NOMO-1 (cell line): ENCODE results near the gene PITPNM3.
"Not testable (repeated sequence)": the region's sequence is repeated elsewhere in the genome, so short reads cannot be mapped to it uniquely, and the experiment has no call there.

Experiments
- DNase-seq, 2 experiments: peaks; one replicate each; lab custom pipeline; 2025; ENCODE audit not compliant: unreplicated experiment in 2 of 2; lab: John Stamatoyannopoulos, UW

PITPNM3 gene

DNA sequence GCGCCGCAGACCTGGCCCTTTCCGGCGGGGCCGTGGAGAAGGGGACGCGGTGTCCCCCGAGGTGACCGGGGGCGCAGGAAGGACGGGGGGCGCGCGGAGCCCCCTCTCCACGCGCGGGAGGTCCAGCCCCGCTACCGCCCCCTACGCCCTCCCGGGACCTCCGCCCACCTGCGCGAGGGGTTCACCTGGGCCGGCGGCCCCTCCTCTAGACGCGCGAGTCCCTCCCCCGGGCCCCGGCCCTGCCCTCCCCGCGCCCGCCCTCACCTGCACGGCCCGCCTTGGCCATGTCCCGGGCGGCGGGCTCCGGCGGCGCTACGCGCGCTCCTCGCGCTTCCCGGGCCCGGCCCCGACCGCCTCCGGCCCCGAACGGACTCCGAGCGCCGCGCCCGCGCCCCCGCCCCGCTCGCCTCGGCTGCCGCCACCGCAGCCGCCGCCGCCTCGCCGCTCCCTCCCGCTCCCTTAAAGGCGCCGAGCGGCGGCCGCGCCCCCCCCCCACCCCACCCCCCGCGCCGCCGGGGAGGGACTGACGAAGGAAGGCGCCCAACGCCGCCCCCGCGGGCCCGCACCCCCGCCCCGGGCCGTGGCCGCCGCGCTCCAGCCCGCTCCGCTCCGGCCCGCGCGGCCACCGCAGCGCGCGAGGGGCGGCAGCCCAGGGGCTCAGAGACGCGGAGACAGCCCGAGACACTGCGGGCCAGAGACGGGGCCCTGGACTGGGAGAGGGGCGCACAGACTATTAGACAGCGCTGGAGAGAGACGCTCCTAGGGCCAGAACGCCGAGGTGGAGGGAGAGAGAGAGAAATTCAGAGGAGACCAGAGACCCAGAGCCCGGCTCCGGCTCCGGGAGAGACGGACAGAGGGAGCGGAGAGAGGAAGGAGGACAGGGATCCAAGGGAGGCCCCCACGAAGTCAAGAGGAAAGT, at the start of gene PITPNM3:
PITPNM3 (minus strand) TSS at position 435 of the 919 bp plus-strand sequence; CDS start at position 286, 149 bp downstream.
- DNase-seq = no peak

DNA sequence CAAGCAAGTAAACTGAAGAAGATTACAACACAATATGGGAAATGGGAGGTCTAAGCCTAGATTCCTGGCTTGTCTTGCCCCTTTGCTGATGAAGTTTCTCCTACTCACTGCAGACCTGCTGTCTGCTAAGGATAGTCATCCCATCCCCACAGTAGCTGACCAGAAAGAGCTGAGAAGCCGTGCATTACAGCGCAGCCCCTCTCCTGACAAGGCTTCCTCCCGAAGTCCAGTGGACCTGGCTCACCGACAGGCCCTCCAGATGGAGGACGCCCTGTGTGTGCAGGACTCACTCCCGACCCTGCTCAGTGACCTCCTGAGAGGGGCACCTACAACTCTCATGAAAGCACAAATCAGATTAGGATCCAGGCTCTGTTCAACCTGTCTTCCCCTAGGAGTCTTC, 48.8 kb upstream of the PITPNM3 start:
- DNase-seq = no peak

DNA sequence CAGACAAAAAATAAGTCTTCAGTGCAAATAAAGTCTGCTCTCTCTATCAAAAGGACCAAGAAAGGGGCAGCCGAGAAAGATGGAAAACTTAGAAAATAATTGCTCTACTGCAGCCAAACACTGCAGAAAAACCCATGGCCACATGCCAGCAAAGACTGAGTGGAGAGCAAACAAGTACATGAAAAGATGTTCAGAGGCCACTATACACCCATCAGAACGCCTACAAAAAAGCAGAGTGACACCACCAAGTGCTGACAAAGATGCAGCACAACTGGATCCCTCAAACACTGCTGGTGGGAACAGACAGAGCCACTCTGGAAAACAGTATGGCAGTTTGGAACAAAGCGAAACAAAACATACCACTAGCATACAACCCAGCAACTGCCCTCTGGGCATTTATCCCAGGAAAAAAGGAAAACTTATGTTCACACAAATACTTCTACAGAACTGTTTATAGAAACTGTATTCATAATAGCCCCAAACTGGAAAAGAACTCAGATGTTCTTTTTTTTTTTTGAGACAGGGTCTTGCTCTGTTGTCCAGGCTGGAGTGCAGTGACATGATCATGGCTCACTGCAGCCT, 47.5 kb upstream of the PITPNM3 start:
- DNase-seq = no peak

DNA sequence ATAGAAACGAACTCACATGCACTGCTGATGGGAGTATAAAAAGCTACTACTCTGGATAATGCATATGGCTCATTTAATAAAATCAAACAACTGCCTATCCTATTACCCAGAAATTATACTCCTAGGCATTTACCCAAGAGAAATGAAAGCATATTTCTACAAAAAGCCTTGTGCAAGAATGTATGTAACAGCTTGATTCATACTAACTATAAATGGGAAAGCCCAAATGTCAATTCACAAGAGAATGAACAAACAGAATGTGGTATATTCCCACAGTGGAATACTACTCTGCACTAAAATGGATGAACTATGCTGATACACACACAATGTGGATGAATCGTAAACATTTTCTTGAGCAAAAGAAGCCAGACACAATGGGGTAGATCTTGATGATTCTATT, 45.8 kb upstream of the PITPNM3 start:
- no peak for DNase-seq

DNA sequence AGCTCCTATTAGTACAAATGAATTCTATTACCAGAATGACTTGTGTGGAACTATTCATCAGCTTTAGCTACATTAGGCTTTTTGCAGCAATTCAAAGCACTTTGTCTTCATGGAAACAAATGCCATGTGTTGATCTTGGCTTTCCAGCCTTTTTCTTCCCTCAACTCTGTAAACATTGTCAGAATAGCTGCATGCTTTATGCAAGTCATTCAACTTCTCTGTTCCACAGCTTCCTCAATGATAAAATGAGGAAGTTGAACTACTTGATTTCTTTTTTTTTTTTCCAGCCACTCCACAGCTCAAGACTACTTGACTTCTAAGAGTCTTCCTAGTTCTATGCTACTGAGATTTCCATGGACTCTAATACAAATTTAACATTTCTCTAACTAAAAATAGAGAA, 43.0 kb upstream of the PITPNM3 start:
- DNase-seq = peak; percentile 12 to 85

DNA sequence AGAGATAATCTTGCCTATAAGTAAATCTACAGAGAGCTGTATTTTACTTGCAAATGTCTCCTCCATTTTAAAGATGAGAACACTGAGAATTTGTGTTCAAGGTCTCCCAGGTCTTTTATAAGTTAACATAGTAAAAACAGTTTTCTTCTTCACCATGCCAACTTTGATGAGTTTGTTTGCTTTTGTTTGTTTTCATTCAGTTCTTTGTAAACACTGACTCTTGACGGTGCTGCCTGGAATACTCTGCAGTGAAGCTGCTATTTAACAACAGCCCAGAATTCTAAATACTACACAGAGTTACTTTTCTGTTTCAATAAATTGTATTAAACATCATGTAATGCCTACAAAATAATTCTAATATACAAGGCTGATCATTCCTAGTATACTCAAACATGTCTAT, 41.4 kb upstream of the PITPNM3 start:
- no peak for DNase-seq

DNA sequence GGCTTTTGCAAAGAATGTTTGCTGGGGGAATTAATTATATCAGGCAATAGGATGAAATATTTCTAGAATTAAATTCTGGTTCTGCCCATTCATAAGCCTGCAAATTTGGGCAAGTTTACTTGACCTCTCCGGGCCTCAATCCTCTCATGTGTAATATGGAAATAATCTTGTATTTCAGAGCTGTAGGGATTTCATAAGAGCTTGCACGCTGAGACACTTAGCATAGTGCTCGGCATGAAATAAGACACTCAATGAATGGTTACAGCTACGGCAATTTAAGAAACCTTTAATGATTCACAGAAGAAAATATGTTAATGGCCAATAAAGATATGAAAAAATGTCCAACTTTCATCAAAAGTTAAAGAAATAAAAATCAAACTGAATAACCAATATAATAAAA, 40.6 kb upstream of the PITPNM3 start:
- DNase-seq = no peak

DNA sequence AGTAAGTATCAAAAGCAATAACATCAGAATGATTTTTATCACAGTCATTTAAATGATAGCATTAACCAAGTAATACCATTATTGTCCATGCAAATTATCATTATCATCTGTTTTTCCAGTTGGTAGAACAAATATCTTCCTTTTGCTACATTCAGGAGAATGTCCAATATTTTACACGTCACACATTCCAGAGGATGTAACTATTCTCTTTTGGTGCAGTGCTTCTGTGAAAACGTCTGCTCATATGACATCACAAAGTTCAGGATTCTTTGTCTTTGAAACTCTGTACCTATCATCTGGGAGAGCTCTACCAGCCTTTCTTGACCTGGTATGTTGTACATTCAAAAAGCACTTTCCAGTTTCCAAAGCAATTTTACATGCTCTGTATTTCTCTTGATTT, 40.2 kb upstream of the PITPNM3 start:
- DNase-seq = no peak

DNA sequence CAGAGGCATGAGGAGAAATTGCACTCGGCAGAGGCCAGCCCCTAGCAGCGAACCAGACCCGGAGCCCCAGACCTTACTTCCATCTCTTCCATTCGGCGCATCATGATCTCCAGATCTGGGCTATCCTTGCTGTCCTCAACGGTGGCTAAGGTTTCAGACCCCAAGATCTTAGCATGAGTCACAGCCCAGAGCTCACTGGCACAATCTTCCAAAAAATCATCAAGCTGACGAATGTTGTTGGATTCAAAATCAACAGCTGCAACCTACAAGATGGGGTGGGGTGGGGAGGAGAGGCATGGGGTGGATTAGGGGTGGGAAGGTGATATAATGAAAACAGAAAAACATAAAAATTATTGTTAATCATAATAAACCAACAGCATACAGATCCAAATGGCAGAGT, 39.7 kb upstream of the PITPNM3 start:
- no peak for DNase-seq

DNA sequence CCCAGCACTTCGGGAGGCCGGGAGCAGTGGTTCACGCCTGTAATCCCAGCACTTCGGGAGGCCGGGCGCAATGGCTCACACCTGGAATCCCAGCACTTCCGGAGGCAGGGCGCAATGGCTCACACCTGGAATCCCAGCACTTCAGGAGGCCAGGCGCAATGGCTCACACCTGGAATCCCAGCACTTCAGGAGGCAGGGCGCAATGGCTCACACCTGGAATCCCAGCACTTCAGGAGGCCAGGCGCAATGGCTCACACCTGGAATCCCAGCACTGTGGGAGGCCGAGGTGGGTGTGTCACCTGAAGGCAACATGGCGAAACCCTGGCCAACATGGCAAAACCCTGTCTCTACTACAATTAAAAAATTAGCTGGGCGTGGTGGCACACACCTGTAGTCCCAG, 37.0 kb upstream of the PITPNM3 start:
- not testable (repeated sequence) for DNase-seq

DNA sequence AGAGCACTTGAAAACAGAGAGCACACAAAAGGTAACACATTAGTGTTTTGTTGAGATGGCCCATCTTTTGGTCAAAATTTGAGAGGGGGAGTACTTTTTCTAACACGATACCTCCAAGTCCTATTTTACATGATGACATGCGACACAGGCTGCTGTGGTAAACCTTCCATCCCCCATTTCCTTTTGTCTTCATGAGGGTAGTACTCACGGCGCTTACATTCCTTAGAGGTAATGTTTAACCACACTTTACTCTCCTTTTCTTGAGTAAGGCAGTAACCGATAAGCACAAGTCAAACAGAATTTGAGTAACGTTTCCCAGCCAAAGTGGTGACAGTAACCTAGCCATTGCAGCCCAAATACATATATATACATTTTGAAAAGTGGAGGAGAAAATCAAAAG, 35.8 kb upstream of the PITPNM3 start:
- no peak for DNase-seq

DNA sequence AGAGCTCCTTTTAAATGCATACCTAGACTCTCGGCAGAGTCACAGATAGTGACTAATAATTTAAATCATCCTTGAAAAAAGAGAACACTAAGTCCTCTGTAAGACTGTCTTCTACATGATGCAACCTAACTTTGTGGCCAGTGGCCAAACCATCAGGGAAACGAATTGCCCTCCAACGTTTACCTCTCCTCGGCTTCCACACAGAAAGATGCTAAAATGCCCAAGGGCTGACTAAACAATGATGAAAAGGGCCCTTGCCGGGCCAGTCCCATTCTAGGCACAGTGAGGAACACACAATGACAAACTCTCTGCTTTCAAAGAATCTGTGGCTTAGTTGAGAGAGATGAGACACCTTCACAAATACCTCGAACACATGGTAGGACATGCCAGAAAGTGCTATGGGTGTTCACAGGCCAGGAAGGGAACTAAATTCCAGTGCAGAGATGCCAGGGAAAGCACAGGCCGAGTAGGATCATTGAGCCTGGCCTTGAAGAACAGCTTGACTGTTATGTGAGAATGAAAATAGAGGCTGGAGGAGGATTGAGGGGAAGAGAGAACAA, 35.3 kb upstream of the PITPNM3 start:
- DNase-seq = no peak

DNA sequence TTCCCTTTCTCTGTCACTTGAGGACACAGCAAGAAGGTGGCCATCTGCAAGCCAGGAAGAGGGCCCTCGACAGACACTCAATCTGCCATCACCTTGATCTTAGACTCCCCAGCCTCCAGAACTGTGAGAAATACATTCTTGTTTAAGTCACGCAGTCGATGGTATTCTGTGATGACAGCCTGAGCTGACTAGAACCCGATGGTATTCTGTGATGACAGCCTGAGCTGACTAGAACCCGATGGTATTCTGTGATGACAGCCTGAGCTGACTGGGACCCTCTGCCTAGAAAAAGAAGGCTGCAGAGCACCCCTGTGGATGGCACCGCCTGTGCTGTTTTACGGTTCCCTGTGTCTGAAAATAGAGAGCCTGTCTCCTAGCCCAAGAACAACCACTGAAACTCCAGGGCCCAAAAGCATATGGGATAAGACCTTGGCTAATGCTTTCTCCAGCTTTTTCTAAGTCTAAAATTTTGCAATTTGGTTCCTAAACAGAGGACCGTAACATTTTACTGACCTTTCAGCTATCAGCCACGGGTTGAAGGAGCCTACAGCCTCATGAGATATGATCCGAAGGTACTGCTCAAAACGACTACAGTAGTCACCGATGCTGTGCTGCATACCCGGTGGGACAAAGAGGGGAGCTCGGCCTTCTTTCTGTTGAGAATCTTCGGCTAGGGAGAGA, 33.1 kb upstream of the PITPNM3 start:
- DNase-seq = no peak

DNA sequence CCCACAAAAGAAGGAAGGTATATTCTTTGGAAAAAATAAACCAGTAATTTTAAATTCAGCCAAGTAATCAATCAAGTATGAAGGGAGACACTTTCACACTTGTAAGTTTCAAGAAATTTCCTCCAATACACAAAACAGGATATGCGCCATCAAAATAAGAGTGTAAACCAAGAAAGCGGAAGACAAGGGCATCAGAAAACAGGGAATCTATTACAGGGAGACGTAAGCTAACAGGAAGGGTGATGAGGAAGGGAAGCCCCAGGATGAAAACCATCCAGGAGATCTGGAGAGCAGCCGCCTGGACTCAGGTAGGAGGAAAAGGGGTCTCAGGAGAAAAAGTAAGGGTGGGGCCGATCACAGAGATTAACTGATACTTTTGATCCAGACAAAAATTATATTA, 31.8 kb upstream of the PITPNM3 start:
- DNase-seq = no peak

DNA sequence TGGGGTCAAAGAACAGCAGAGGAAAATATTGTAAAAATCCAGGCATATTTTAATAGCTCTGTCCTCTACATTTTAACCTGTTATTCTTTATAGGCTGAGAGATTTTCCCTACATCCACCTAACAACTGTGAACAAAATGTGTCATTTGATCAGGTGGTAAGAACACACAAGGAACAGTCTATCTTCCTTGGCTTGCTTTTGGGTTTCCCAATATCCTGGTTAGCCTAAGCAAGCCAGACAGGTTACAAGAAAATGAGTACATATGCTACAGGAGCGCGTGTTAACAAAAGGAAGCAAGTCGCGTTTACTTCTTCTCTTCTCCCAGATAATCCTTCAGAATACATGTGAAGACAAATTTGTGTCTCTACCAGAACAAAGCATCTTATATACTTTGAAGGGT, 31.0 kb upstream of the PITPNM3 start:
- DNase-seq = no peak

DNA sequence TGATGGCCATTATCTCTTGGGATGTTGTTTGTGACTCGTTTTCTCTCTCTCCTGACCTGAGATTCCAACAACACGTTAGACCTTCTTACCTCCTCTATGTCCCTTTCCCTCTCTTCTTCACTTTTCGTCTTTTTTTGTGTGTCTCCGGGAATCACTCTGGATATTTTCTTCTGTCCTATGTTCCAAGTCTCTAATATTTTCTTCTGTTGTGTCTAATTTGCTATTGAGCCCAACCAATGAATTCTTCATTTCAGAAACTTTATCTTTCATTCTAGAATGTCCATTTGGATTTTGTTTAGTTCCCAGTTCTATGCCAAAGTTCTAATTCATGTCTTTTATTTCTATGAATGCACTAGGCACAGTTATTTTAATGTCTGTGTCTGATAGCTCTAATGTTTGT, 27.1 kb upstream of the PITPNM3 start:
- no peak for DNase-seq

DNA sequence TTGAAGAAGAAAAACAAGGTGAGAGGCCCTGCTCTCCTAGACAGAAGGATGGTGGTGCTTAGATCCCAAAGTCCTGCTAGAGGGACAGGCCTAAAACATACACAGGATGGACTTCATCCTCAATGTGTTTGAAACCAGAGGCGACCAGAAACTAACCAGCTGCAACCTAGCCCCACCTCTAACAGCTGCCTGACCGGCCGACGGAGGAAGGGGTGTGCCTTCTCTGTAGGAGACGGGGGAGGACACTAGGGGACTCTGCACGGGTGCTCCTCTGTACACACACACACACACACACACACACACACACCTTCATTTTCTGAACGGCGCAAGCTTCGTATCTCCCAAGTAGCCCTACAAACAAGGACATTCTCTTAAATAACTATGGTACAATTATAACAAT, 24.3 kb upstream of the PITPNM3 start:
- DNase-seq = no peak

DNA sequence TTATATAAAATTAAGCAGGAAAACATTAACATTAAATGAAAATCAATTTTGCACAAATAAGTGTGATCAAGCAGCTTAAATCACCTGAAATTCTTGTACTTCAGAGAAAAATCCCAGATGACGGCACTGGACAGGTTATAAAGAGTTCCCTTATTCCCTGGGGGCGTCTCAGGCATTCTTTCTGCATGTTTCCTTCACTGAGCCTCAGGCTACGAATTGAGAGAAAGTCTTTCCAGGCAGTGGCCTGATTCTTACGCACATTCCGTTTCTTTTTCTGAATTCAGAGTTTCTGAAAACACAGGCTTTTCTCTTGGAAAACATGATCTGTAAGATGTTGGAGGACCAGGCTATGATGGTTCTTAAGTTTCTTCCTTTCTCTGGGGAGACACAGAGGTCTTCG, 22.1 kb upstream of the PITPNM3 start:
- DNase-seq = no peak

DNA sequence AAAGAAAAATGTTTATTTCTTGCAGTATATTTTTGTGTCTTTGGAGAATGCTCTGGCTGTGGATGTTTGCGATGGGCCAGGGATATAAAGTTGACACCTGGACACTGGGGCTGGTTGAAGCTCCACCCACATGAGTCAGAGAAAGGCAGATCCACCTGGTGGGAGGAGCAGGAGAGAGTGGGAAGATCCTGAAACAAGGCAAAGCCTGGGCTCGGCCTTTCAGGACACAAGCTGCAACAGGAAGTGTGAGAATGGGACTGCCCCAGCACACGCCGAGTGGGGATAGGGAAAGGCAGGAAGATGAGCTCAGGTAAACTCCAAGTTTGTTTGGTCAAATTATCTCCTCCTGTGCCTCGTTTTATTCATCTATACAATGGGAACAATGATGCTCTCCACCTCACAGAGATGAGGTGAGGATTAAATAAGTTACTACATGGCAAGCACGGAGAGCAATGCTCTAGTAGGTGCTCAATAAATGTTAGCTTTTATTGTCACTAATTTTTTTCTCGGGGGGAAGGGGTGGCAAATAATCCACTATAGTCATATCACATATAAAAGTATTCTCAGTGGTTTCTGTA, 21.4 kb upstream of the PITPNM3 start:
- no peak for DNase-seq

DNA sequence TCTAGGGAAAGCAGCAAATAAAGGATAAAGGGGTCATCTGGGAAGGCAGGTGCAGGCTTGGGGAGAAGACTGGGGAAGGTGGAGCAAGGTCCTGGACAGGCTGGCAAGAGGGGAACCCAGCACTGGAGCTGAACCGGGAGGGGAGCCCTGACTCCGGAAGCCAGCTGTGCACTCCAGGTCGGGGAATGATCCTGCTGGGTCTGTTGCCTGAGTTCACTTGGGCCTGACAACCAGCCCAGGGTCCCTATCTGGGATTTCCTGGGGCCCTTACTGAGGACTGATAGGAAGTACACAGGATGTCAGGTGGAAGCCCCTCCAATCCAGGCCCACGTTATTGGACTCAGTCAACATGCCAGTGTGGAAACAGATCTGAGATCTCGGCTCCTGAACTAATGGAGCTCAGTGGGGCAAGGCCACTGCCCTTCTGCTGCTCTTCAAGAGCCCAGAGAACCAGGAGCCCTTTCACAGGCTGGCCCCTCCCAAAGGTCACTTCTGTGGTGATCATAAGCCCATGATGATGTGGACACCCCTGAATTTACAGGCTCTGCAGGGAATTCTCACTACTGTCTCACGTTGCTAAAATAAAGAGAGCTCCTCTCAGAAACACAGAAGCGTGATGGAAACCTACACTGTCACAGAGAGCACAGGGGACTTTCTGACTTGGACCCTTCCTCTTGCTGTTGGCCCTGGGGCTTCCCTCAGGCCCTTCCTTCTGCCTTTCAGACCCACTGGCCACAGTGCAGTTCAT, 19.9 kb upstream of the PITPNM3 start:
- no peak for DNase-seq
